ENCODE data around the gene EIF2B2. TPM values are rescaled to one million over a fixed set of nuclear protein-coding genes. Genes with fewer than 3 reads are reported as not detected.

The EIF2B2 gene
- total and polyA plus RNA-seq, 10 of the 15 experiments (the other 5 are each of a cell fraction or from before 2014, with no cell fraction given) = 17.4 to 168 (median 65.5) TPM

- TF ChIP-seq BCLAF1 (IDR thresholded peaks at IDR 0.05) = no peak
- TF ChIP-seq CBFB (IDR thresholded peaks at IDR 0.05; ENCODE audit: low read depth) = no peak
Measured at GRCh38 chr14:74981462-74981782, 21.3 kb upstream of the EIF2B2 start (continued).

- Histone ChIP-seq H3K36me3 (ENCODE audit: control insufficient read depth in 2 of 2, insufficient read depth in 2 of 2, low read length in 1 of 2) (no peaks in the 10 kb centered on the region), H3K27me3 (replicated peaks in 1 of 2; ENCODE audit: control insufficient read depth in 2 of 2, insufficient read depth in 2 of 2, low read length in 1 of 2) (no peaks in the 10 kb centered on the region), H3K4me2 (ENCODE audit: control insufficient read depth, insufficient read depth) (no peak overlapping the region), H3K27ac (ENCODE audit: control insufficient read depth, insufficient read depth) (no peak overlapping the region), H3K9ac (ENCODE audit: control insufficient read depth, insufficient read depth, low read length) (no peak overlapping the region), H3K4me3 (no peak overlapping the region), H3K4me1 (ENCODE audit: control insufficient read depth, insufficient read depth, low read length) (peaks cover 5% of the 10 kb centered on the region; the same call in 1 of the 2 replicates), H3K79me2 (ENCODE audit: control insufficient read depth, insufficient read depth, low read length) (no peaks in the 10 kb centered on the region), H4K20me1 (ENCODE audit: control insufficient read depth, insufficient read depth) (no peaks in the 10 kb centered on the region), H2AFZ (ENCODE audit: control insufficient read depth, low read depth, low read length) (no peak overlapping the region), H3K9me3 (replicated peaks; ENCODE audit: control insufficient read depth, insufficient read depth, low read length) (no peaks in the 10 kb centered on the region)
- FAIRE-seq = no peak
- ChIA-PET RAD21 (ENCODE audit: unreplicated experiment) (no interaction called here), SMC1A (ENCODE audit: uncharacterized antibody, unreplicated experiment) (interaction anchor here (0.6 kb wide), 1 partner anchor 106 kb away, joined by 3 read pairs; no protein-coding TSS in a partner anchor), CTCF (interaction anchor here (0.6 to 1.1 kb wide), 2 partner anchors 40 to 657 kb away, joined by 3 to 4 read pairs; no protein-coding TSS in a partner anchor), POLR2A (no interaction called here)
- in situ Hi-C loops (cut with MboI) (no loop called here), intact Hi-C loops (cut with micrococcal nuclease; ENCODE audit: unreplicated experiment) (no loop called here)
- WGBS (ENCODE audit: insufficient coverage, insufficient replicate concordance, low lambda C conversion rate, missing lambda C conversion rate) = 52% methylated on average over 5 of the region's 5 CpGs
- no TSS peak for BruUV-seq (replicated peaks)
- ATAC-seq = no peak
- no peak for DNase-seq (ENCODE audit: low read depth, low spot score)
- no peak for TF ChIP-seq NFIC (IDR thresholded peaks at IDR 0.05; ENCODE audit: low read depth, low read length)
- no peak for TF ChIP-seq MEF2B (IDR thresholded peaks at IDR 0.05; ENCODE audit: partially characterized antibody, poor library complexity, severe bottlenecking)
- no peak for TF ChIP-seq MYB (IDR thresholded peaks at IDR 0.05; ENCODE audit: borderline replicate concordance, low read depth, low read length)
- TF ChIP-seq IRF3 (IDR thresholded peaks at IDR 0.05) = no peak
- TF ChIP-seq KDM1A (IDR thresholded peaks at IDR 0.05; ENCODE audit: borderline replicate concordance) = no peak
- no peak for TF ChIP-seq PBX3 (IDR thresholded peaks at IDR 0.05; ENCODE audit: insufficient replicate concordance, low read depth, low read length)
- TF ChIP-seq KLF5 (IDR thresholded peaks at IDR 0.05; ENCODE audit: partially characterized antibody) = no peak
- TF ChIP-seq JUNB (IDR thresholded peaks at IDR 0.05) = no peak
- no peak for TF ChIP-seq FOS (IDR thresholded peaks at IDR 0.05; ENCODE audit: borderline replicate concordance, extremely low read depth, insufficient read length)
- TF ChIP-seq NFYB (IDR thresholded peaks at IDR 0.05; ENCODE audit: insufficient read depth, low read depth, low read length) = no peak
- no peak for TF ChIP-seq MTA2 (IDR thresholded peaks at IDR 0.05; ENCODE audit: low read depth)
- no peak for TF ChIP-seq KAT2A (conservative IDR thresholded peaks at IDR 0.05; ENCODE audit: control insufficient read depth, low read depth, low read length)
- TF ChIP-seq ZNF622 (IDR thresholded peaks at IDR 0.05) = no peak
- TF ChIP-seq PKNOX1 (IDR thresholded peaks at IDR 0.05) = no peak
- no peak for TF ChIP-seq CBX5 (IDR thresholded peaks at IDR 0.05; ENCODE audit: low read depth)
- no peak for TF ChIP-seq BHLHE40 (IDR thresholded peaks at IDR 0.05; ENCODE audit: borderline replicate concordance in 1 of 2, low read depth in 2 of 2, low read length in 1 of 2)
- TF ChIP-seq HDGF (IDR thresholded peaks at IDR 0.05) = no peak
Measured at GRCh38 chr14:74981833-74982232, 20.9 kb upstream of the EIF2B2 start.

All from GM12878 (cell line).